ENCODE data around the gene ATP8B3.

ATP8B3 gene

GRCh38 chr19:1756705-1757465 lies 55.2 kb downstream of the ATP8B3 start:
- no peak for DNase-seq
- TF ChIP-seq EZH2 (IDR thresholded peaks at IDR 0.05; ENCODE audit: borderline replicate concordance, low read depth, low read length, severe bottlenecking), result no peak
- no peak for TF ChIP-seq CTCF (IDR thresholded peaks at IDR 0.05; ENCODE audit: borderline replicate concordance, extremely low read depth, low read length, poor library complexity, severe bottlenecking)
- no peak overlapping the region for H3K4me3 ChIP-seq (ENCODE audit: low read depth in 1 of 2, low read length in 2 of 2)

GRCh38 chr19:1756264-1756663 lies 55.8 kb downstream of the ATP8B3 start:
- H3K27me3 ChIP-seq (ENCODE audit: insufficient read depth, low read length, poor library complexity), result peaks cover 2% of the 10 kb centered on the region

More at GRCh38 chr19:1756705-1757465, 55.2 kb downstream of the ATP8B3 start:
- H3K9ac ChIP-seq (ENCODE audit: low read depth, low read length), result no peak overlapping the region
- no peaks in the 10 kb centered on the region for H3K36me3 ChIP-seq (ENCODE audit: insufficient read depth, low read length)
- peaks cover 5% of the 10 kb centered on the region for H3K27me3 ChIP-seq (ENCODE audit: insufficient read depth, low read length, poor library complexity)
- H3K27ac ChIP-seq (ENCODE audit: low read length), result no peak overlapping the region
- no peaks in the 10 kb centered on the region for H3K4me1 ChIP-seq (ENCODE audit: insufficient read depth, low read length)
- peaks cover 4% of the 10 kb centered on the region; the same call in 1 of the 2 replicates for H4K20me1 ChIP-seq (ENCODE audit: insufficient read depth, low read length)
- ATAC-seq (ENCODE audit: insufficient read depth, low read depth), result no peak
- no peaks in the 10 kb centered on the region for H3K79me2 ChIP-seq (ENCODE audit: insufficient read depth, low read length)
- no peaks in the 10 kb centered on the region for H3K9me3 ChIP-seq (ENCODE audit: insufficient read depth, low read length, severe bottlenecking)
- no peak overlapping the region for H2AFZ ChIP-seq (ENCODE audit: low read depth, low read length)
- no peak overlapping the region for H3K4me2 ChIP-seq (ENCODE audit: insufficient read depth, low read length)

GRCh38 chr19:1755467-1756171 lies 56.5 kb downstream of the ATP8B3 start:
- Histone ChIP-seq H3K4me1 (ENCODE audit: insufficient read depth, low read length) (no peaks in the 10 kb centered on the region), H3K9me3 (ENCODE audit: insufficient read depth, low read length, severe bottlenecking) (no peaks in the 10 kb centered on the region), H3K79me2 (ENCODE audit: insufficient read depth, low read length) (no peaks in the 10 kb centered on the region), H3K27me3 (ENCODE audit: insufficient read depth, low read length, poor library complexity) (peaks cover under 1% of the 10 kb centered on the region), H3K4me2 (ENCODE audit: insufficient read depth, low read length) (no peak overlapping the region), H3K27ac (ENCODE audit: low read length) (no peak overlapping the region), H3K4me3 (ENCODE audit: low read depth in 1 of 2, low read length in 2 of 2) (no peak overlapping the region), H4K20me1 (ENCODE audit: insufficient read depth, low read length) (peaks cover 4% of the 10 kb centered on the region; the same call in 1 of the 2 replicates), H3K9ac (ENCODE audit: low read depth, low read length) (no peak overlapping the region), H3K36me3 (ENCODE audit: insufficient read depth, low read length) (no peaks in the 10 kb centered on the region), H2AFZ (ENCODE audit: low read depth, low read length) (no peak overlapping the region)
- DNase-seq (no peak), ATAC-seq (ENCODE audit: insufficient read depth, low read depth) (no peak)
- no peak for TF ChIP-seq EZH2 (IDR thresholded peaks at IDR 0.05; ENCODE audit: borderline replicate concordance, low read depth, low read length, severe bottlenecking)
- no peak for TF ChIP-seq CTCF (IDR thresholded peaks at IDR 0.05; ENCODE audit: borderline replicate concordance, extremely low read depth, low read length, poor library complexity, severe bottlenecking)

More at GRCh38 chr19:1756264-1756663, 55.8 kb downstream of the ATP8B3 start:
- no peak overlapping the region for H3K4me3 ChIP-seq (ENCODE audit: low read depth in 1 of 2, low read length in 2 of 2)
- ATAC-seq (ENCODE audit: insufficient read depth, low read depth) (no peak), DNase-seq (no peak)
- H3K9me3 ChIP-seq (ENCODE audit: insufficient read depth, low read length, severe bottlenecking), result no peaks in the 10 kb centered on the region
- no peak overlapping the region for H3K27ac ChIP-seq (ENCODE audit: low read length)
- no peaks in the 10 kb centered on the region for H3K4me1 ChIP-seq (ENCODE audit: insufficient read depth, low read length)
- no peak overlapping the region for H3K4me2 ChIP-seq (ENCODE audit: insufficient read depth, low read length)
- TF ChIP-seq EZH2 (IDR thresholded peaks at IDR 0.05; ENCODE audit: borderline replicate concordance, low read depth, low read length, severe bottlenecking) (no peak), CTCF (IDR thresholded peaks at IDR 0.05; ENCODE audit: borderline replicate concordance, extremely low read depth, low read length, poor library complexity, severe bottlenecking) (no peak)
- no peak overlapping the region for H2AFZ ChIP-seq (ENCODE audit: low read depth, low read length)
- H3K36me3 ChIP-seq (ENCODE audit: insufficient read depth, low read length), result no peaks in the 10 kb centered on the region
- H3K9ac ChIP-seq (ENCODE audit: low read depth, low read length), result no peak overlapping the region
- peaks cover 4% of the 10 kb centered on the region; the same call in 1 of the 2 replicates for H4K20me1 ChIP-seq (ENCODE audit: insufficient read depth, low read length)
- H3K79me2 ChIP-seq (ENCODE audit: insufficient read depth, low read length), result no peaks in the 10 kb centered on the region

Data from DND-41 (cell line).